Adrenal gland (tissue), 12 donors: ENCODE data around the gene ZNF211. TPM values are rescaled to one million over a fixed set of nuclear protein-coding genes. Genes with fewer than 3 reads are reported as not detected.

Experiments
- DNase-seq, 7 donors: peaks; one replicate each; pipeline ENCODE4 v3.0.0-alpha.2; 2019 to 2020
- H3K27ac ChIP-seq, 5 donors: fragments of 200-600 bp; sonication (generic) in 4 of 5; 1 replicate in 3 of 5; 2 replicates in 2 of 5; pipeline versions ENCODE4 v1.5.1 to v1.8.0; 2016 to 2020; ENCODE audit warnings: mild to moderate bottlenecking in 1 of 5
- H3K27me3 ChIP-seq: fragments of 200-600 bp; 2 replicates; pipeline ENCODE4 v1.8.0; 2021
- H3K36me3 ChIP-seq, 2 donors: fragments of 200-600 bp; replicated peaks in 1 of 2; 1 replicate in 1 of 2; 2 replicates in 1 of 2; pipeline versions ENCODE4 v1.5.1 to v1.8.0; 2018 to 2022
- H3K4me1 ChIP-seq, 2 donors: fragments of 200-600 bp; replicated peaks in 1 of 2; 1 replicate in 1 of 2; 2 replicates in 1 of 2; pipeline versions ENCODE4 v1.5.1 to v1.8.0; 2018 to 2021
- H3K4me3 ChIP-seq, 4 donors: fragments of 200-600 bp; sonication (generic) in 3 of 4; one replicate each; pipeline ENCODE4 v1.5.1; 2016 to 2018
- H3K9me3 ChIP-seq, 3 donors: fragments of 200-600 bp; sonication (generic) in 1 of 3; replicated peaks in 1 of 3; 1 replicate in 2 of 3; 2 replicates in 1 of 3; pipeline versions ENCODE4 v1.5.1 to v1.8.0; 2016 to 2021
- POLR2A ChIP-seq, 2 donors: fragments of 450-650 bp; IDR thresholded peaks; one replicate each; pipeline ENCODE4 v1.6.1; 2017; ENCODE audit warnings: antibody characterized with exemption in 2 of 2, mild to moderate bottlenecking in 2 of 2, moderate library complexity in 1 of 2
- WGBS, 4 donors: extraction: QIAGEN DNeasy Blood & Tissue Kit in 2 of 4; methylation state at CpG; one replicate each; pipeline versions ENCODE4 v1.1.5 to v1.1.7; 2013 to 2017; 5-methylcytosine and 5-hydroxymethylcytosine counted together
- intact Hi-C, 2 donors: fragments of 100-400 bp; cut with DNase I; formaldehyde crosslinking; loops; one replicate each; pipeline versions ENCODE4 v1.14.1 to v1.15.0; 2022 to 2023
- polyA plus RNA-seq, 3 donors: library from polyadenylated mRNA; stranded (reverse); fragments of 200-250 nt in 2 of 3; fragments of 350-450 nt in 1 of 3; fragmentation: Illumina TruSeq in 1 of 3; extraction: RNeasy Lipid Tissue Mini Kit (QIAGEN cat#74804) in 1 of 3; gene quantifications; one replicate each; pipeline ENCODE4 v1.2.3, GENCODE V29; 2013 to 2014
- total RNA-seq, 9 donors: library from RNA; depleted of rRNA in 4 of 9; stranded (reverse); fragments of >200 nt in 4 of 9; fragments of 120-200 nt in 1 of 9; fragmentation: NEBNext Ultra II Directional in 1 of 9; extraction: Animal tissue kit (Norgen Biotek cat#: 25700) in 1 of 9; gene quantifications; one replicate each; pipeline versions ENCODE4 v1.1.0 to v1.2.4, GENCODE V29; 2013 to 2023
- TF ChIP-seq, protein P1 (sequence below), 6 experiments: fragments of 450-650 bp in 4 of 6; fragments of 200-600 bp in 2 of 6; sonication (generic) in 1 of 6; IDR thresholded peaks; 1 replicate in 5 of 6; 2 replicates in 1 of 6; pipeline versions ENCODE4 v1.5.1 to v1.8.0; 2016 to 2021; ENCODE audit warnings: antibody characterized with exemption in 6 of 6, mild to moderate bottlenecking in 2 of 6, moderate library complexity in 1 of 6
- donor health status: healthy with polysubstance abuse.
- donor health status: Bipolar disorder and iron deficiency.
- donor health status: DM: yes; HTN: yes; CAD: no.
- donor health status: DM: no; HTN: no; CAD: no.
- donor health status: DM: no; HTN: no; CAD: no.
- donor health status: DM: yes; HTN: yes; CAD: no.

The ZNF211 gene
- total and polyA plus RNA-seq, 12 donors: 10.5 to 38.7 (median 17.3) TPM

DNA sequence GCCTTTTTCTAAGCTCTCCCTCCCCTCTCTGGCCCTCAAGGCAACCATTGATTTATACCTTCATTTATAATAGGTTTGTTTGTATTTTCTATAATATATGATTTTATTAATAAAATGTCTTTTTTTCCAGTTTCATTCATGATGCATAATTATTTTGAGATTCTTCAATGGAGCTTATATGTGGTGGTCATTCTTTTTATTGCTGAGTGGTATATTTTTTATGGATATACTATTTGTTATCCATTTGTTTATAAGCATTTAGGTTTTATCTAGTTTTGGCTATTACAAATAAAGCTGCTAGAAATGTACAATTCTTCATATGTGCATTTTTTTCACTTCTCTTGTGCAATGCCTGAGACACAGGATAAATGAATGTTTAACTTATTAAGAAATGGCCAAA is 10.8 kb downstream of the ZNF211 start:
- H3K27ac ChIP-seq: no peak overlapping the region
- intact Hi-C loops: no loop called here
- H3K36me3 ChIP-seq: peaks cover 0 to 28% of the 10 kb centered on the region in 2 donors
- H3K27me3 ChIP-seq: no peaks in the 10 kb centered on the region
- no peak for TF ChIP-seq POLR2A (IDR thresholded peaks at IDR 0.05)
- TF ChIP-seq, protein P1, sequence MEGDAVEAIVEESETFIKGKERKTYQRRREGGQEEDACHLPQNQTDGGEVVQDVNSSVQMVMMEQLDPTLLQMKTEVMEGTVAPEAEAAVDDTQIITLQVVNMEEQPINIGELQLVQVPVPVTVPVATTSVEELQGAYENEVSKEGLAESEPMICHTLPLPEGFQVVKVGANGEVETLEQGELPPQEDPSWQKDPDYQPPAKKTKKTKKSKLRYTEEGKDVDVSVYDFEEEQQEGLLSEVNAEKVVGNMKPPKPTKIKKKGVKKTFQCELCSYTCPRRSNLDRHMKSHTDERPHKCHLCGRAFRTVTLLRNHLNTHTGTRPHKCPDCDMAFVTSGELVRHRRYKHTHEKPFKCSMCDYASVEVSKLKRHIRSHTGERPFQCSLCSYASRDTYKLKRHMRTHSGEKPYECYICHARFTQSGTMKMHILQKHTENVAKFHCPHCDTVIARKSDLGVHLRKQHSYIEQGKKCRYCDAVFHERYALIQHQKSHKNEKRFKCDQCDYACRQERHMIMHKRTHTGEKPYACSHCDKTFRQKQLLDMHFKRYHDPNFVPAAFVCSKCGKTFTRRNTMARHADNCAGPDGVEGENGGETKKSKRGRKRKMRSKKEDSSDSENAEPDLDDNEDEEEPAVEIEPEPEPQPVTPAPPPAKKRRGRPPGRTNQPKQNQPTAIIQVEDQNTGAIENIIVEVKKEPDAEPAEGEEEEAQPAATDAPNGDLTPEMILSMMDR (IDR thresholded peaks at IDR 0.05): no peak
- peaks cover 0 to 11% (median 0%) of the 10 kb centered on the region in 3 donors for H3K9me3 ChIP-seq
- no peak for DNase-seq
- H3K4me1 ChIP-seq: no peaks in the 10 kb centered on the region
- H3K4me3 ChIP-seq: no peak overlapping the region

DNA sequence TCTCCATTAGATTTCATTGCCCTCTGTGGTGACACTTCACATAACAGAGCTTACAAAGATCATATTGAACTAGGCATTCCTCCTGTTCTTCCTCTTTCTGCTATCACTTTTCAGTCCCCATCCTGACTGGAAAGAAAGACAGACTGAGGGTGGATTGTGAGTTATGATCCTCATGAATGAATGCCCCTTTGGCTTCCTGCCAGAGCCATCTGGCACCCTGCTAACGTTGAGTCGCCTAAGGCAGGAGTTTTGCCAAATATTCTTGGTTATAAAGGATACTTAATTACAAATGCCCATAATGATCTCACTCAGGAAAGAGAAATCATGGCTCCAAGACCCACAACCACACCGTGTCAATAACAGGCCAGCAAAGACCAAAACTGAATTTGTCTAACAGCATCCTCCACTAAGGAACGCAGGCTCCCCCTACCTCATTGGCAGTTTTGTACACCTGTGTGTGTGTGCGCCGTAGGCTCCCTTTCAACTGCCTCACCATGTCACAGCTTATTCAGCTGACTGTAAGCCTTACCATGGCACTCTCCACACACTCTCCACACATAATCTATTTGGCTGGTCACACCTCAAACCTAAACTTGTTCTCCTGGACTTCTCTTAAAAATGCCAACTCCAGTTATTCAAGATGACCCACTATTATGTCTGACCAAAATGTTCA is 15.5 kb downstream of the ZNF211 start:
- no peak for TF ChIP-seq POLR2A (IDR thresholded peaks at IDR 0.05)
- TF ChIP-seq, protein P1 (IDR thresholded peaks at IDR 0.05): no peak
- intact Hi-C loops: no loop called here
- H3K9me3 ChIP-seq: no peaks in the 10 kb centered on the region

DNA sequence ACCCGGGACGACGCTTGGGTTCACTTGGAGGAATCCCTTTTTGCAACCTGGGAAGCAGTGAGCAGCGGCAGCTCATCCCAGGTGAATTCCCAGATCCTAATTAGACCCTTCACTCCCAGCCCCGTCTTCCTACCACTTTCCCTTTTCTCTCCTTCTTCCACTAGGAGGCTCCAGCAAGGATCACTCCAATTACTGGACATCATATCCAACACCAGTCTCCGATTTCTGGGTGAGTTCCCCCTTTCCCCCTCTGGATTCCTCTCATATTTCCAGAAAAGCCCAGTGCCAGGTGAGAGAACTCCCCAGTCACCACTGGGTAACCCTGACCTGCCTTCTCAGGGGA is 18.7 kb downstream of the ZNF211 start:
- Histone ChIP-seq H3K9me3 (no peaks in the 10 kb centered on the region), H3K27me3 (no peaks in the 10 kb centered on the region), H3K4me3 (no peak overlapping the region), H3K36me3 (no peaks in the 10 kb centered on the region), H3K27ac (no peak overlapping the region), H3K4me1 (no peaks in the 10 kb centered on the region)
- 41 to 47% (median 44%) methylated on average over 6 of the region's 6 CpGs for WGBS, 4 donors
- intact Hi-C loops: no loop called here
- TF ChIP-seq, protein P1 (IDR thresholded peaks at IDR 0.05): no peak
- TF ChIP-seq POLR2A (IDR thresholded peaks at IDR 0.05): no peak
- DNase-seq: no peak

More for the DNA sequence above, 15.5 kb downstream of the ZNF211 start:
- Histone ChIP-seq H3K27me3 (no peaks in the 10 kb centered on the region), H3K36me3 (no peaks in the 10 kb centered on the region), H3K4me1 (no peaks in the 10 kb centered on the region), H3K4me3 (no peak overlapping the region), H3K27ac (no peak overlapping the region)
- no peak for DNase-seq
- WGBS, 4 donors: 62 to 68% (median 63%) methylated on average over 6 of the region's 6 CpGs

DNA sequence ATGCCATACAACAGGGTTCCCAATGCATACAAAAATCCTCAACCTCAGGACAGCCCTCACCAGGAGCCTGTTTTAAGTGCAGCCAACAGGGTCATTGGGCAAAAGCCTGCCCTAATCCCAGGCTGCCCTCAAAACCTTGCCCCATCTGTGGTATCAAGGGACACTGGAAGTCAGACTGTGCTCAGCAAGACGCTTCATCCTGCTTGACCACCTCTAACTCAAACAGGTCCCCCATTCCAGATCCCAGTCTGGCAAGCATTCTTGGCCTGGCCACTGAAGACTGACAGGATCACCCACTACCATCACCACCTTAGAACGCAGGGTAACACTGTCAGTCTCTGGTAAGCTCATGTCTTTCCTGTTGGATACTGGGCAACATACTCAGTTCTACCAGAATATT is 20.7 kb downstream of the ZNF211 start:
- H3K9me3 ChIP-seq: no peaks in the 10 kb centered on the region
- no peaks in the 10 kb centered on the region for H3K36me3 ChIP-seq
- H3K27ac ChIP-seq: no peak overlapping the region
- intact Hi-C loops: no loop called here
- no peaks in the 10 kb centered on the region for H3K27me3 ChIP-seq
- H3K4me1 ChIP-seq: no peaks in the 10 kb centered on the region
- DNase-seq: no peak
- no peak overlapping the region for H3K4me3 ChIP-seq
- 76 to 100% (median 85%) methylated on average over 1 to 2 of the region's 2 CpGs for WGBS, 4 donors
- TF ChIP-seq POLR2A (IDR thresholded peaks at IDR 0.05): no peak
- TF ChIP-seq, protein P1 (IDR thresholded peaks at IDR 0.05): no peak
